Large intestine (tissue), 3 donors: ENCODE data around the gene HEATR1. TPM values are rescaled to one million over a fixed set of nuclear protein-coding genes. Genes with fewer than 3 reads are reported as not detected.

Experiments used
- DNase-seq, 2 donors: peaks; one replicate each; pipeline versions ENCODE4 v3.0.0 to v3.0.0-alpha.2; 2013
- H3K27ac ChIP-seq: one replicate; pipeline ENCODE4 v1.5.1; 2013; ENCODE audit warnings: low read length
- H3K27me3 ChIP-seq: 2 replicates; pipeline ENCODE4 v1.6.1; 2013; ENCODE audit warnings: low read length; ENCODE audit not compliant: control insufficient read depth, insufficient read depth
- H3K36me3 ChIP-seq: 2 replicates; pipeline ENCODE4 v1.6.1; 2013; ENCODE audit warnings: low read length; ENCODE audit not compliant: control insufficient read depth, insufficient read depth
- H3K4me1 ChIP-seq: one replicate; pipeline ENCODE4 v1.6.1; 2013; ENCODE audit warnings: low read length; ENCODE audit not compliant: control insufficient read depth, insufficient read depth
- H3K4me3 ChIP-seq: one replicate; pipeline ENCODE4 v1.5.1; 2013; ENCODE audit warnings: low read length
- H3K9me3 ChIP-seq: one replicate; pipeline ENCODE4 v1.6.1; 2013; ENCODE audit warnings: mild to moderate bottlenecking, low read depth, low read length, moderate library complexity; ENCODE audit not compliant: control insufficient read depth
- WGBS: methylation state at CpG from one replicate; pipeline ENCODE4 v1.1.5; 2013; ENCODE audit warnings: low lambda C conversion rate; ENCODE audit not compliant: insufficient coverage; 5-methylcytosine and 5-hydroxymethylcytosine counted together
- polyA plus RNA-seq: library from polyadenylated mRNA; unstranded; fragments of 120-200 nt; gene quantifications from one replicate; pipeline ENCODE4 v1.2.1, GENCODE V29; 2013

The HEATR1 gene
- polyA plus RNA-seq, 1 donor, result 19.5 TPM

DNA sequence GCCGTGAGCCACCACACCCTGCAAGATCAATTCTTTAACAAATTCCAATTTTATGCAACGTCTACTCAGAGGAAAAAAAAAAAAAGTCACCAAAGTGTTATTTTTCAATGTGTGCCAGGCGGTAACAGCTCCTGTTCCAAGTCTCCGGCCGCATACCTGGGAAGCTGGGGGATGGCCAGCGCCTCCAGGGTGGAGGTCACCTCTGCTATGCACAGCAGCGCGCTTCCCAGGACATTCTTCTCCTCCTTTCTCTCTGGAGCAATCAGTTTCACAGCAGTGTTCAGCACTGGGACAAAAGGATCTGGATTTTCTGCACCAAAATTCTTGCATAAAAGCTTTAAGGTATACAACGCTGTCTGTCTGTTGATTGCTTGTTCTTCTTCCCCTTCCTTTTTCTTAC is 46.2 kb downstream of the HEATR1 start:
- DNase-seq, result no peak
- H3K36me3 ChIP-seq, result peaks cover 80% of the 10 kb centered on the region
- no peaks in the 10 kb centered on the region for H3K9me3 ChIP-seq
- H3K4me3 ChIP-seq, result no peak overlapping the region
- H3K27ac ChIP-seq, result no peak overlapping the region
- H3K4me1 ChIP-seq, result no peaks in the 10 kb centered on the region
- no CpG with 5 or more reads among the region's 9 CpGs for WGBS
- H3K27me3 ChIP-seq, result no peaks in the 10 kb centered on the region

DNA sequence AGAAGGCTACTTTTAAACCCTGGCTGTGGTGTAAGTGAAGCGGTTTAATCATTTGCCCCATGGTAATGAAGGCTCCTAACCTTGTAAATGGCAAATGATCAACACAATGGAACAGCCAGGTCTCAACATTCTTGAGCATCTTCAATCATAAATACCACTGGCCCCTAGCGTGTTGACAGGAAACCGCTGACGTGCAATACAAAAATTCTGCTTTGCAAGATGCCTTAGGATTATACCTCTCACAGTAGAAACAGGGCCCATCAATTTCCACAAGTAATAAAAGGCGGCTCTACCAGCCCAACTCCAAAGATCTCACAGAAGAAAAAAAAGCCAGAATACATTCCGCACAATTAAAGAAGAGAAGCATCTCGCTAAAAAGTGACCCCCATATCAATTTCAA is 47.7 kb downstream of the HEATR1 start:
- no peaks in the 10 kb centered on the region for H3K9me3 ChIP-seq
- no peaks in the 10 kb centered on the region for H3K27me3 ChIP-seq
- peaks cover 83% of the 10 kb centered on the region for H3K36me3 ChIP-seq
- DNase-seq, result no peak
- no peak overlapping the region for H3K4me3 ChIP-seq
- H3K27ac ChIP-seq, result no peak overlapping the region
- no peaks in the 10 kb centered on the region for H3K4me1 ChIP-seq
- 93% methylated on average over 2 of the region's 7 CpGs for WGBS

DNA sequence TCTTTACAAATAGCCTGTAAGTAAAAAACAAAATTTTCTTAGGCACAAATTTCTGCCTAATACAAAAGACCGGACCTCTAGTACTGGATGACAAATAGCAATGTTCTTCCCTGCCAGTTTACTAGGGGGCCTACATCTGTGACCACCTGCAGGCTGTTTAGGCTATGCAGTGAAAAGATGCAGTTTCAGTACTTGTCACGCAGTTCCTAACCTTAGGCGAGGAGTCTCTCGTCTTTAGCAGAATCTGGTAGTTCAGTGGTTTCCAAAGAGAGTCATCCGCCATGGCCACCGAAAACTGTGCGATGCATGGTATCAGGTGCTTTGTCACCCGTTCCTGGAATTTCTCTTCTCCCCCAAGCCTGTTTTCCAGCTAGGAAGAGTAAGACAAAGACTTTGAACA is 50.9 kb downstream of the HEATR1 start:
- Histone ChIP-seq H3K27me3 (no peaks in the 10 kb centered on the region), H3K27ac (no peak overlapping the region), H3K4me1 (no peaks in the 10 kb centered on the region), H3K36me3 (peaks cover 93% of the 10 kb centered on the region), H3K4me3 (no peak overlapping the region), H3K9me3 (no peaks in the 10 kb centered on the region)
- WGBS, result 92% methylated on average over 2 of the region's 8 CpGs
- DNase-seq, result no peak

DNA sequence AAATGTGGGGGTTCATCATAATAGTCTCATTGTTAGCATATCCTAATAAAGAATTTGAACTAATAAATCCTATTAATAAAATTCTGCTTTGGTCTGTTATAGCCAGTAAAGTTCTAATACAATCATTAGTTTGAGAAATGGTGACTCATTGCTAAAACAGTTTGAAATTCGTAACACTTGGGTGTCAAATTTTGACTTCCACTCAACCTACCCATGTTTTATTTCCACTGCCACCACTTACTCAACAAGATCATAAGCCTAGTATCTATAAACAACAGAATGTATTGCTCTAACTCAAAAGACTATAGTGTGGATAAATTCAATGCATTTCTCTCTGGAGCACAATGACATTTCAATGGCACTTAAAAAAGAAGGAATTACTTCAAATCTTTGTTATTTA is 51.4 kb downstream of the HEATR1 start:
- peaks cover 93% of the 10 kb centered on the region for H3K36me3 ChIP-seq

DNA sequence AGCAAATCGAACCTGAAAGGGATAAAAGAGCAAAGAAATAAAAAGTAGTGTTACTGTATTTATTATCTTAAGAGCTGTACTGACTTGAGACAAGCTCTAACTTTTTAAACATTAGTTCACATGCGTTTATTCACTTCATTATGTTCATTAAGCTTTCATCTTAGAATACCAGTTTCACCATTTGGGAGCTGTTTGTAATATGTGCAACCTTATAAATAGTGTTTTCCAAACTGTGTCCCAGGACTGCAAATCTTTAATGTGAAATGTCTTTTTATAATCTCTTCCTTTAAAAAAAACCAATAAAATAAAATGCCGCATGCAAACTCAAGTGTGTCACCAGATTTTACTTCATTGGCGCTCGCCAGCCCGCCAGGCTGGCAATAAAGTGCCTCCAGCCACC is 52.2 kb downstream of the HEATR1 start:
- Histone ChIP-seq H3K9me3 (no peaks in the 10 kb centered on the region), H3K36me3 (peaks cover 92% of the 10 kb centered on the region), H3K4me1 (no peaks in the 10 kb centered on the region), H3K27ac (no peak overlapping the region), H3K27me3 (no peaks in the 10 kb centered on the region), H3K4me3 (no peak overlapping the region)
- no peak for DNase-seq
- 80% methylated on average over 1 of the region's 6 CpGs for WGBS

More for the DNA sequence above, 51.4 kb downstream of the HEATR1 start:
- Histone ChIP-seq H3K4me1 (no peaks in the 10 kb centered on the region), H3K9me3 (no peaks in the 10 kb centered on the region), H3K27ac (no peak overlapping the region), H3K4me3 (no peak overlapping the region), H3K27me3 (no peaks in the 10 kb centered on the region)
- DNase-seq, result no peak
- 20% methylated on average over 1 of the region's 1 CpG for WGBS

DNA sequence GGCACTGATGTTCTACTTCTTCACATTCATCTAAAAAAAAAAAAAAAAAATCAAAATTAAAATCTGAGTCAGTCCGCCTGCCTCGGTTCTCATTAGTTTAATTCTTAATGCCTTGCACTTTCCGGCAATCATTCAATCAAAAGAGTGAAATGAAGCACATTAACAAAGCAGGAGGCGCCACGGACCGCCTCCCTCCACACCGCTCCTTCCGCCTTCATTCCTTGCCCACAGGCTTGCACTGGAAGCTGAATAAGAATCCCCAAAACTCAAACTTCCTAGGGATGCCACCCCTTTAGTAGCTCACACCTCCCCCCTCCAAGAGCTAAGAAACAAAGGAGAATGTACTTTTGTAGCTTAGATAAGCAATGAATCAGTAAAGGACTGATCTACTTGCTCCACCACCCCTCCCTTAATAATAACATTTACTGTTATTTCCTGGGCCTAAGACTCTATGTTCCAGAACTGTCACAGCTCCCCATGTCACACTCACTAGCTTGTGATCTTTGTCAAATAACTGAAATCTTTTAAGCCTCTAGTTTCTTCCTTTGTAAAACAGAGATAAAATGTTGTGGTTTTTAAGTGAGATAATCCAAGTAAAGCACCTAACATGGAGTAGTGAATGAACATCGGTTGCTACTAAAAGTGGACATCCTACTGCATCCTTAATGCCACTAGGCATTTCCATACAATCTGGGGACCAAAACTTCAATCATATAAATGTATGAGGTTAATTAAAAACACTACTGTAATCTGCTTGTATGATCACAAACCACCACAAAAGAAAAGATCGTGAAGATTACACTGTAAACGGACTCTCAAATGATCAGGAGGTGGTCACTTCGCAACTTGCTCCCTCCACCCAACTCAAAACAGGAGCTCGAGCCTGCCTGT is 53.1 kb downstream of the HEATR1 start:
- H3K27me3 ChIP-seq, result no peaks in the 10 kb centered on the region

DNA sequence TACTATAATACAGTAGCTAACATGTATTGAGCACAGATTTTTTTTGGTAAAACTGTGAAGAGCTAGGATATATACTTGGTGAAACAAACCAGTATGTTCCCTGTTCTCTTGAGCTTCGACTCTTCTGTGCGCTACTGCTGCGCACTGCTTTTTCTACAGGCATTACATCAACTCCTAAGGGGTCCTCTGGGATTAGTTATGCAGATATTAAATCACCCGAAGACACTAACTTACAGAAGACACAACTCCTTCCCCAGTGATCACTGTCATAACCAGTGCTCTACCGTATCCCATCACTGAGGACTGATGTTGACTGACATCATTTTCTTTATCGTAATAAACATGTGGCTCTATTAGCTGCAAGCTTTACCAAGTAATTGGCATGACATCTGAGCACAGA is 55.9 kb downstream of the HEATR1 start:
- H3K36me3 ChIP-seq, result peaks cover 96% of the 10 kb centered on the region
- H3K4me3 ChIP-seq, result no peak overlapping the region
- H3K9me3 ChIP-seq, result no peaks in the 10 kb centered on the region
- no CpG with 5 or more reads among the region's 6 CpGs for WGBS
- no peak for DNase-seq
- H3K4me1 ChIP-seq, result no peaks in the 10 kb centered on the region
- no peak overlapping the region for H3K27ac ChIP-seq
- no peaks in the 10 kb centered on the region for H3K27me3 ChIP-seq

More for the DNA sequence above, 53.1 kb downstream of the HEATR1 start:
- Histone ChIP-seq H3K9me3 (no peaks in the 10 kb centered on the region), H3K4me3 (no peak overlapping the region), H3K27ac (no peak overlapping the region), H3K4me1 (no peaks in the 10 kb centered on the region), H3K36me3 (peaks cover 92% of the 10 kb centered on the region)
- WGBS, result no CpG with 5 or more reads among the region's 13 CpGs
- no peak for DNase-seq

DNA sequence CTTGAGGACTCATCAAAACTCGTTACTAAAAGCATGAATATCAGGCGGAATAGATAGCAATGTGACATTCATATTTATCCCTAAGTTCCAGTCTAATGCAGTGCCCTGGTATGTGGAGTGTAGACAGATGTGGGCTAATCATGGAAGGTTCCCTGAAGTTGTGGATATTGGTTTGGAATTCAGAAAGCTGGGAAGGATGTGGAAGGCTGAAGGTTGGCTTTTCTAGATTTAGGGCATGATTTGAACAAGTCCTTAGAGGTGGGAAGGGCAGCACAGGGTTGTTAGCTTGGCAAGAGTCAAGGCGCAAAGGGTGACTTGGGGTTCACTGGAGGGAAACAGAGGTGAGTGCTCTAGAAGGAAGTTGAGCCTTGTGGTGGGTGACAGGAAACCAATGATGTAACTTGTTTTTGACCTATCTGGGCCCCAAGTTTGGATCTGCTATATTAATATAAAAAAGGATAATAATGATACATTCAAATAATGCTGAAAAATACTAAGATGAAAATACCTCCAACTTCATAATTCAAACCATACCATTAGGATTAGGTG is 58.6 kb downstream of the HEATR1 start:
- DNase-seq, result no peak
- no CpG with 5 or more reads among the region's 3 CpGs for WGBS
- no peaks in the 10 kb centered on the region for H3K4me1 ChIP-seq
- H3K4me3 ChIP-seq, result no peak overlapping the region
- H3K27me3 ChIP-seq, result no peaks in the 10 kb centered on the region
- H3K27ac ChIP-seq, result no peak overlapping the region
- H3K36me3 ChIP-seq, result peaks cover 98% of the 10 kb centered on the region
- no peaks in the 10 kb centered on the region for H3K9me3 ChIP-seq

DNA sequence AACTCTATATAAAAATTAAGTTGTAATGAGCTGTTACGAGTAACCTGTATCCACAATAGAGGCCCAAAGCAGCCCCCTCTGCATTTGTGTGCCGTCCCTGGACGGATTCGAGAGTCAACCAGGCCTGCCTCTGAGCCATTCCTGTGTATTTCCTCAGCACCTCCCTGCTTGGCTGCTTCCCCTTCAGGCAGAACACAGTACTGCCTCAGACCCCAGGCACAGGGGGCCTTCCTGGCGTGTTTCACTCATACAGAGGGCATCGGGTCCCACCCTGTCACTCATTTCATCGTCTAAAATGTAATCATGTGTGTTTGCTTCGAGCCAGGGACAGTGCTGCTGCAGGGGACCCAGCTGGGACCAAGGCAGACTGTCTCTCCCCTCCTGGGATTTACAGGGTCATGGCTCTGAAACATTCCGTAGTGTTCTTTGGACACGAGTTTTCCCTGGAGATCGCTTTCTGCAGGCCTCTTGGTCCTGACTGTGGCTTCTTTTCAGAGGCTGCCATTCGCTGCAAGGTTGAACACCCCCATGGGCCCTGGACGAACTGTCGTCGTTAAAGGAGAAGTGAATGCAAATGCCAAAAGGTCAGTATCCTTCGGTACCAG is 61.1 kb downstream of the HEATR1 start:
- Histone ChIP-seq H3K27ac (no peak overlapping the region), H3K4me3 (no peak overlapping the region), H3K4me1 (no peaks in the 10 kb centered on the region), H3K9me3 (no peaks in the 10 kb centered on the region), H3K27me3 (no peaks in the 10 kb centered on the region), H3K36me3 (peaks cover 96% of the 10 kb centered on the region)
- no CpG with 5 or more reads among the region's 16 CpGs for WGBS
- DNase-seq, result no peak

DNA sequence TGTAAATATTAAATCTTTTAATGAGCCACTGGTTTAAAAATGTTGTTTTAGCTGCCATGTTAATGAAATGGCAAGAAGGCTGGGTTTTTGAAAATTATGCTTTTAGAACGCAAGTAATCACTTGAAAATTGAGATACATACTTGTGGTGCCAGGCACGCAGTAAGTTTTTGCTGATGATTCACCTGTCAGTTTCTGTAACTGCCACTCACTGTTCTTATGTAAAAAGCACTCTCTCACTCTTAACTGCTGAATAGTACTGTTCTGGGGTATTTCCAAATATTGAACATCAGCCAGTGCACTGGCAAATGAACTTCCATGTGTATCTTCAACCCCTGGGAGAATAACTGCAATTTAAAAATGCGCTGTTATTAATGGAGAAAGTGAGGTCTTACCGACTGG is 62.6 kb downstream of the HEATR1 start:
- no peak overlapping the region for H3K27ac ChIP-seq
- H3K27me3 ChIP-seq, result no peaks in the 10 kb centered on the region
- H3K9me3 ChIP-seq, result no peaks in the 10 kb centered on the region
- peaks cover 89% of the 10 kb centered on the region for H3K36me3 ChIP-seq
- DNase-seq, result no peak
- H3K4me1 ChIP-seq, result no peaks in the 10 kb centered on the region
- WGBS, result no CpG with 5 or more reads among the region's 4 CpGs
- H3K4me3 ChIP-seq, result no peak overlapping the region
